Measurements from ENCODE around the gene SPHK2. TPM values are rescaled to one million over a fixed set of nuclear protein-coding genes. Genes with fewer than 3 reads are reported as not detected.

Gene SPHK2
- total and polyA plus RNA-seq, 4 donors = 14.6 to 25.4 (median 19.7) TPM

DNA sequence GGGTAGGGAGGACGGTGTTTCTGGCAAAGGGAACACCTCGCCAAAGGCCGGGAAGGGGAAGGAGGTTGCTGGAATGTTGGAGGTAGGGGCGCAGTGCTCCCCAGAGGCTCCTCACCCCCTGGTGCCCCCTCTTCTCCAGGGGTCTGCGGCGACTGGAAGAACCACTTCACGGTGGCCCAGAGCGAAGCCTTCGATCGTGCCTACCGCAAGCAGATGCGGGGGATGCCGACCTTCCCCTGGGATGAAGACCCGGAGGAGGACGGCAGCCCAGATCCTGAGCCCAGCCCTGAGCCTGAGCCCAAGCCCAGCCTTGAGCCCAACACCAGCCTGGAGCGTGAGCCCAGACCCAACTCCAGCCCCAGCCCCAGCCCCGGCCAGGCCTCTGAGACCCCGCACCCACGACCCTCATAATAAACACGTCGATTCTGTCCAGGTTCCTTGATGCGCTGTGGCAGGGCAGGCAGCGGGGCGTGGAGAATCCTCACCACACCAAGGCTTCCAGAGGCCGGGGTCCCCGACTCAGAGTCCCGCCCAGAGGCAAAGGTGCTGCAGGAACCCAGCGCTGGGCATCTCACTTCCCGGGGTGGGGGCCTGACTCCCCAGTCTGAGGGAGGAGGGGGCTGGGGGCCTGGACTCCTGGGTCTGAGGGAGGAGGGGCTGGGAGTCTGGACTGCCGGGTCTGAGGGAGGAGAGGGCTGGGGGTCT is 20.2 kb upstream of the SPHK2 start:
- intact Hi-C loops (cut with DNase I) = no loop called here
- 68 to 69% methylated on average over 30 of the region's 30 CpGs for WGBS, 2 donors
- no peak for ATAC-seq (ENCODE audit: low FRiP score)

GRCh38 chr19:48600679-48601417 is 18.5 kb upstream of the SPHK2 start:
- DNase-seq = no peak
- WGBS, 2 donors = 84 to 87% methylated on average over 21 of the region's 21 CpGs
- intact Hi-C loops (cut with DNase I) = no loop called here
- H3K4me3 ChIP-seq (ENCODE audit: low read length in 2 of 2) = no peak overlapping the region
- H3K4me1 ChIP-seq (ENCODE audit: control insufficient read depth in 1 of 2, insufficient read depth in 2 of 2, low read length in 2 of 2) = no peaks in the 10 kb centered on the region
- no peaks in the 10 kb centered on the region for H3K36me3 ChIP-seq (ENCODE audit: control insufficient read depth in 1 of 2, insufficient read depth in 2 of 2, low read length in 1 of 2)
- ATAC-seq (ENCODE audit: low FRiP score) = no peak
- H3K27ac ChIP-seq (ENCODE audit: low read depth in 1 of 2, low read length in 2 of 2) = no peak overlapping the region
- no peaks in the 10 kb centered on the region for H3K9me3 ChIP-seq (ENCODE audit: control insufficient read depth, low read length)
- no peaks in the 10 kb centered on the region for H3K27me3 ChIP-seq (ENCODE audit: control insufficient read depth in 1 of 2, insufficient read depth in 2 of 2, low read length in 1 of 2)

More for the DNA sequence above, 20.2 kb upstream of the SPHK2 start:
- H3K9me3 ChIP-seq (ENCODE audit: control insufficient read depth, low read length) = no peaks in the 10 kb centered on the region
- no peak overlapping the region for H3K27ac ChIP-seq (ENCODE audit: low read depth in 1 of 2, low read length in 2 of 2)
- no peak for DNase-seq
- H3K4me1 ChIP-seq (ENCODE audit: control insufficient read depth in 1 of 2, insufficient read depth in 2 of 2, low read length in 2 of 2) = no peaks in the 10 kb centered on the region
- H3K27me3 ChIP-seq (ENCODE audit: control insufficient read depth in 1 of 2, insufficient read depth in 2 of 2, low read length in 1 of 2) = no peaks in the 10 kb centered on the region
- H3K4me3 ChIP-seq (ENCODE audit: low read length in 2 of 2) = no peak overlapping the region
- H3K36me3 ChIP-seq (ENCODE audit: control insufficient read depth in 1 of 2, insufficient read depth in 2 of 2, low read length in 1 of 2) = no peaks in the 10 kb centered on the region

DNA sequence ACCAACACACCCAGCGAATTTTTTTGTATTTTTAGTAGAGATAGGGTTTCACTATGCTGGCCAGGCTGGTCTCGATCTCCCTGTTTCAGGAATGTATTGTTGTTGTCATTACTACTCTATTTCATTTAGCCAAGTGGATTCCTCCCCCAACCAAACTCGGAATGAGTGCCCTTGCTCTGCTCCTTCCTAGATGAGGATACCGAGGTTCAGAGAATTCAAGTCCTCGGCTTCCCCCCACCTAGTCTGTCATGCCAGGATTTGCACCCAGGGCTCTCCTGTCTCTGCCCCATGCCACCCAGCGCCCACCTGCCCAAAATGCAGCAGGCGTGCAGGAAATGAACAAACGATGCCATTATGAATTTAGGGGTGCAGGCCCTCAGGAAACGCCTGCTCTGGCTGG is 16.3 kb upstream of the SPHK2 start:
- Histone ChIP-seq H3K27me3 (ENCODE audit: control insufficient read depth in 1 of 2, insufficient read depth in 2 of 2, low read length in 1 of 2) (no peaks in the 10 kb centered on the region), H3K9me3 (ENCODE audit: control insufficient read depth, low read length) (no peaks in the 10 kb centered on the region), H3K4me1 (ENCODE audit: control insufficient read depth in 1 of 2, insufficient read depth in 2 of 2, low read length in 2 of 2) (no peaks in the 10 kb centered on the region), H3K4me3 (ENCODE audit: low read length in 2 of 2) (no peak overlapping the region), H3K27ac (ENCODE audit: low read depth in 1 of 2, low read length in 2 of 2) (no peak overlapping the region), H3K36me3 (ENCODE audit: control insufficient read depth in 1 of 2, insufficient read depth in 2 of 2, low read length in 1 of 2) (no peaks in the 10 kb centered on the region)
- intact Hi-C loops (cut with DNase I) = no loop called here
- 79 to 84% methylated on average over 9 of the region's 9 CpGs for WGBS, 2 donors
- DNase-seq (no peak), ATAC-seq (ENCODE audit: low FRiP score) (no peak)

DNA sequence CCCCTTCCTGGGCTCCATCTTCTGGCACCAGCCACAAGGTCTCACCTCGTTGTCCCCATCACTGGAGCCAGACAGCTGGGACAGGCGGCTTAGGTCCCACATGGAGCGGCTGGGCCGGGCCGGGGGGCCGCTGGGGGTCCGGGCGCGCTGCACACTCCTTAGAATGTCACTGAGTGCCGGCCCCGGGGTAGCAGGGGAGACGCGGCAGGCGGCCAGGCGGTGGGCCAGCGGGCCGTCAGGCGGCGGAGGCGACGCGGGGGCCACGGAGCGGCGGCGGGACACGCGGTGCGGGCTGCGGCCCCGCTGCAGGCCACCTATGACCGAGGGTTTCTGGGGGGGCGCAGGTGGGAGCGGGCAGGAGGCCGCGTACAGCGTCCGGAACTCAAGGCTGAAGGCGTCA is 15.9 kb upstream of the SPHK2 start:
- intact Hi-C loops (cut with DNase I) = no loop called here
- DNase-seq (no peak), ATAC-seq (ENCODE audit: low FRiP score) (no peak)
- Histone ChIP-seq H3K27ac (ENCODE audit: low read depth in 1 of 2, low read length in 2 of 2) (no peak overlapping the region), H3K27me3 (ENCODE audit: control insufficient read depth in 1 of 2, insufficient read depth in 2 of 2, low read length in 1 of 2) (no peaks in the 10 kb centered on the region), H3K36me3 (ENCODE audit: control insufficient read depth in 1 of 2, insufficient read depth in 2 of 2, low read length in 1 of 2) (no peaks in the 10 kb centered on the region), H3K4me3 (ENCODE audit: low read length in 2 of 2) (no peak overlapping the region), H3K9me3 (ENCODE audit: control insufficient read depth, low read length) (no peaks in the 10 kb centered on the region), H3K4me1 (ENCODE audit: control insufficient read depth in 1 of 2, insufficient read depth in 2 of 2, low read length in 2 of 2) (no peaks in the 10 kb centered on the region)
- WGBS, 2 donors = 88 to 92% methylated on average over 39 of the region's 39 CpGs

DNA sequence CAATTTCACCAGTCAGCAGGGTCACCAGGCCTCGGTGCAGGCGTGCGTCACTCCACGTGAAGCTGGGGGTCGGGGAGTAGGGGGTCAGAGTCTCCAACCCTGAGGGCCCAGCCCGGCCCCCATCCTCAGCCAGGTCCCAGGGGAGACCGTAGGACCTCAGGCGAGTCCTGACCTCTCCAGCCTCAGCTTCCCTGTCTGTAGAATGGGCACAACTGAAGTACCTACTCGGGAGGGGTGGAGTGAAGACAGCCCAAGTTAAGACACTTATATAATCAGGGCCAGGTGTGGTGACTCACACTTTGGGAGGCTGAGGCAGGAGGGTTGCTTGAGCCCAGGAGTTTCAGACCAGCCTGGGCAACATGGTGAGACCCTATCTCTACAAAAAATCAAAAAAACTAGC is 15.5 kb upstream of the SPHK2 start:
- no peaks in the 10 kb centered on the region for H3K27me3 ChIP-seq (ENCODE audit: control insufficient read depth in 1 of 2, insufficient read depth in 2 of 2, low read length in 1 of 2)
- H3K27ac ChIP-seq (ENCODE audit: low read depth in 1 of 2, low read length in 2 of 2) = no peak overlapping the region
- WGBS, 2 donors = 90 to 95% methylated on average over 9 of the region's 9 CpGs
- H3K9me3 ChIP-seq (ENCODE audit: control insufficient read depth, low read length) = no peaks in the 10 kb centered on the region
- H3K4me3 ChIP-seq (ENCODE audit: low read length in 2 of 2) = no peak overlapping the region
- H3K4me1 ChIP-seq (ENCODE audit: control insufficient read depth in 1 of 2, insufficient read depth in 2 of 2, low read length in 2 of 2) = no peaks in the 10 kb centered on the region
- no peaks in the 10 kb centered on the region for H3K36me3 ChIP-seq (ENCODE audit: control insufficient read depth in 1 of 2, insufficient read depth in 2 of 2, low read length in 1 of 2)
- DNase-seq (no peak), ATAC-seq (ENCODE audit: low FRiP score) (no peak)
- intact Hi-C loops (cut with DNase I) = no loop called here

DNA sequence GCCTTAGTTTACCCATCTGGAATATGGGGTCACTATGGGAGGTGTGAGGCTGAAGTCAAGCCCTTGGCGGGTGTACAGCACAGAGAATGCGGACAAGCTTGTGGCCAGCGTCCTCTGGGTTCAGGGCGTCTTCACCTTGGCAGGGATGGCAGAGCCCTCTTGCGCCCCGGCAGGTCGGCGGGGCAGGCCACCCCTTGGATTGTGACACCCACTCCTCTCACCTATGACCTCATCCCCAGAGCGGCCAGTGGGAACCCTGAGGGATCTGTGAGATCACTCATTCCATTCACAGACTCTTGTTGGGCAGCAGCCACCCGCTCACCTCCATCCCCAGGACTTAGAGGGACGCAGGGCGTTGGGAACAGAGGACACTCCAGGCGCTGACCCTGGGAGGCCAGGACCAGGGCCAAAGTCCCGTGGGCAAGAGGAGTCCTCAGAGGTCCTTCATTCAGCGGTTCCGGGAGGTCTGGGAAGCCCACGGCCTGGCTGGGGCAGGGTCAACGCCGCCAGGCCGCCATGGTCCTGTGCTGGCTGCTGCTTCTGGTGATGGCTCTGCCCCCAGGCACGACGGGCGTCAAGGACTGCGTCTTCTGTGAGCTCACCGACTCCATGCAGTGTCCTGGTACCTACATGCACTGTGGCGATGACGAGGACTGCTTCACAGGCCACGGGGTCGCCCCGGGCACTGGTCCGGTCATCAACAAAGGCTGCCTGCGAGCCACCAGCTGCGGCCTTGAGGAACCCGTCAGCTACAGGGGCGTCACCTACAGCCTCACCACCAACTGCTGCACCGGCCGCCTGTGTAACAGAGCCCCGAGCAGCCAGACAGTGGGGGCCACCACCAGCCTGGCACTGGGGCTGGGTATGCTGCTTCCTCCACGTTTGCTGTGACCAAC is 12.6 kb upstream of the SPHK2 start, which contains the start of gene SPACA4:
Gene SPACA4 (plus strand): TSS at position 280 of the 896 bp plus-strand sequence. CDS start 237 bp downstream, at position 517.
- ATAC-seq (ENCODE audit: low FRiP score) (peak; percentile 10), DNase-seq (no peak)
- 88 to 90% methylated on average over 39 of the region's 39 CpGs for WGBS, 2 donors
- intact Hi-C loops (cut with DNase I) = no loop called here
- H3K27ac ChIP-seq (ENCODE audit: low read depth in 1 of 2, low read length in 2 of 2) = no peak within 1 kb of the TSS
- H3K9me3 ChIP-seq (ENCODE audit: control insufficient read depth, low read length) = no peaks in the 10 kb centered on the region
- no peaks in the 10 kb centered on the region for H3K36me3 ChIP-seq (ENCODE audit: control insufficient read depth in 1 of 2, insufficient read depth in 2 of 2, low read length in 1 of 2)
- no peak within 1 kb of the TSS for H3K4me3 ChIP-seq (ENCODE audit: low read length in 2 of 2)
- no peaks in the 10 kb centered on the region for H3K27me3 ChIP-seq (ENCODE audit: control insufficient read depth in 1 of 2, insufficient read depth in 2 of 2, low read length in 1 of 2)
- H3K4me1 ChIP-seq (ENCODE audit: control insufficient read depth in 1 of 2, insufficient read depth in 2 of 2, low read length in 2 of 2) = no peaks in the 10 kb centered on the region

DNA sequence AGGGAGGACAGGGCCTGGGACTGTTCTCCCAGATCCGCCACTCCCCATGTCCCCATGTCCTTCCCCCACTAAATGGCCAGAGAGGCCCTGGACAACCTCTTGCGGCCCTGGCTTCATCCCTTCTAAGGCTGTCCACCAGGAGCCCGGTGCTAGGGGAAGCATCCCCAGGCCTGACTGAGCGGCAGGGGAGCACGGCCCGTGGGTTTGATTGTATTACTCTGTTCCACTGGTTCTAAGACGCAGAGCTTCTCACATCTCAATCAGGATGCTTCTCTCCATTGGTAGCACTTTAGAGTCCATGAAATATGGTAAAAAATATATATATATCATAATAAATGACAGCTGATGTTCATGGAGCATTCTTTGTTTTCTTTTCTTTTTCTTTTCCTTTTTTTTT is 11.9 kb upstream of the SPHK2 start:
- ATAC-seq (ENCODE audit: low FRiP score) (no peak), DNase-seq (no peak)
- Histone ChIP-seq H3K27me3 (ENCODE audit: control insufficient read depth in 1 of 2, insufficient read depth in 2 of 2, low read length in 1 of 2) (no peaks in the 10 kb centered on the region), H3K4me1 (ENCODE audit: control insufficient read depth in 1 of 2, insufficient read depth in 2 of 2, low read length in 2 of 2) (no peaks in the 10 kb centered on the region), H3K27ac (ENCODE audit: low read depth in 1 of 2, low read length in 2 of 2) (no peak overlapping the region), H3K36me3 (ENCODE audit: control insufficient read depth in 1 of 2, insufficient read depth in 2 of 2, low read length in 1 of 2) (no peaks in the 10 kb centered on the region), H3K4me3 (ENCODE audit: low read length in 2 of 2) (no peak overlapping the region), H3K9me3 (ENCODE audit: control insufficient read depth, low read length) (no peaks in the 10 kb centered on the region)
- WGBS, 2 donors = 73 to 86% methylated on average over 7 of the region's 7 CpGs
- intact Hi-C loops (cut with DNase I) = no loop called here

DNA sequence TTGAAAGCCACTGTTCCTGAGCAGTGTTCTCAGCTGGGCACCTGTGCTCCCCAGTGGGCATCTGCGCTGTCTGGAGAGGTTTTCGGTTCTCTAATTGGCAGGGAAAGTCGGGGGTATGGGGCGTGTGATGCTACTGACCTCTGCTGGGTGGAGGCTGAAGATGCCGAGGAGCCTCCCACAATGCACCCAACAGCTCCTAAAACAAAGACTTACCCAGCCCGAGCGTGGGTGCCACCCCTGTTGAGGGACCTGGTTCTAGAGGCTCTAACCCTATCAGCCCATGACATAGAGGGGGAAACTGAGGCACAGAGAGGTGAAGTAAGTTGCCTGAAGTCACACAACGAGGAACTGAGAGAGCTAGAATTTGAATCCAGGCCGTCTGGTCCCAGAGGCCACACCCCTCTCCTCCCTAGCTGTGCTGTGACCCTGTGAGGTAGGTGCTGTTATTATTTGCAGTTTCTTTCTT is 10.5 kb upstream of the SPHK2 start:
- no peaks in the 10 kb centered on the region for H3K36me3 ChIP-seq (ENCODE audit: control insufficient read depth in 1 of 2, insufficient read depth in 2 of 2, low read length in 1 of 2)
- DNase-seq = no peak
- H3K4me1 ChIP-seq (ENCODE audit: control insufficient read depth in 1 of 2, insufficient read depth in 2 of 2, low read length in 2 of 2) = no peaks in the 10 kb centered on the region
- no peak overlapping the region for H3K27ac ChIP-seq (ENCODE audit: low read depth in 1 of 2, low read length in 2 of 2)
- H3K27me3 ChIP-seq (ENCODE audit: control insufficient read depth in 1 of 2, insufficient read depth in 2 of 2, low read length in 1 of 2) = no peaks in the 10 kb centered on the region
- intact Hi-C loops (cut with DNase I) = no loop called here
- no peaks in the 10 kb centered on the region for H3K9me3 ChIP-seq (ENCODE audit: control insufficient read depth, low read length)
- 30 to 34% methylated on average over 9 of the region's 9 CpGs for WGBS, 2 donors
- H3K4me3 ChIP-seq (ENCODE audit: low read length in 2 of 2) = no peak overlapping the region
- no peak for ATAC-seq (ENCODE audit: low FRiP score)

Measured in aorta (tissue), 5 donors.